DLD1 (cell line): ENCODE measurements around the gene CAVIN2.

Experiments used
- in situ Hi-C: cut with HindIII; loops from 2 replicates; pipeline ENCODE4 v1.10.0; 2017; ENCODE audit warnings: low sequenced_read_pairs

CAVIN2 gene

DNA sequence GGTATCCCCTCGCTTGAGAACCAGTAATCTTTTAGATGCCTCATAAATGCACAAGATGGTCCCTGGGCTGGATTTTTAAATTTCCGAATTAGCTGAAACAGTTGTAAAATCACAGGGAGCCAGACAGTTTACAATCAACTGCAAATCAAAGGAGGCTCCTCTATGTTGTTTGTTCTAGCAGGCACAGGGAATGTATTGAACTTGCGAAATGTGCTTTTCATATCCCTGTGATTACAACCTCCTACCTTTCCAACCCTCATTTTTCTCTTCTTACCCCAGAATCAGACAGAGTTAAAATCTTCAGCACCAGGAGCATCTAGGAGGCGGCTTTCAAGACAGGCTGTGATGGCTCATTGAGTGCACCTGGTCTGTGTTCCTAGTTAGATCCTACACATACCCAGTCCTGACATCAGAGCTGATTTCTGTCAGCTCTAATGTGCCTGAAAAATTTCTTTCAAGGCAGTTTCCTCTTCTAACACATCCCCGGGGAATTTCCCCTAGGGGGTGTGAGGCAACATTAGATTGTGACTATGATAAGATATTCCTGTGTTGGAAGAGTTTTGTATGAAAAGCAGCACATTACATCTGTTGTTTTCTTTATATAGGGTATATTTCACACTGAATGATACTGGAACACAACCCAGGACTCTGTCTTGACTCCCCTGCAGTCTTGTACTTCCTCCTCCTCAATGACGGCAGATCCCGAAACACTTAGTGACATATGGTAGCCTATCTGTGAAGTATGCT, 17.9 kb upstream of the CAVIN2 start:
- in situ Hi-C loops = no loop called here

DNA sequence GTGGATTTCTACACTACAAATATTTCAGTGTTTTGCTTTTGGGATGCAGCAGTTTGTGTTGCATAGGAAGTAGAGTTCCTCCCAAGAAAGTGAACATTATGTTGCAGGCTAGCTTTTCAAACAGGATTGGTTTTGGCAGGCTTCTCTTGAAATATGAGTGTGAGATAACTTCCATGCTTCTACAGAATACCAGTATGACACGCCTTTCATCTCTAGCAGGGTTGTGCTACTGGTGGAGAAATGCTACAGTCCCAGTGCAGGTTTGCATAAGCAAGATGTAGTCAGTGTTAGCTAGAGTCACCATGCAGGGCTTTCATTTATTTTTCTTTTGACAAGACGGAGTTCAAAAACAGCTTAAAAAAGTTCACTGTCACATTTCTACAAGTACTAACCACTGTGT, 17.1 kb upstream of the CAVIN2 start:
- in situ Hi-C loops = no loop called here

DNA sequence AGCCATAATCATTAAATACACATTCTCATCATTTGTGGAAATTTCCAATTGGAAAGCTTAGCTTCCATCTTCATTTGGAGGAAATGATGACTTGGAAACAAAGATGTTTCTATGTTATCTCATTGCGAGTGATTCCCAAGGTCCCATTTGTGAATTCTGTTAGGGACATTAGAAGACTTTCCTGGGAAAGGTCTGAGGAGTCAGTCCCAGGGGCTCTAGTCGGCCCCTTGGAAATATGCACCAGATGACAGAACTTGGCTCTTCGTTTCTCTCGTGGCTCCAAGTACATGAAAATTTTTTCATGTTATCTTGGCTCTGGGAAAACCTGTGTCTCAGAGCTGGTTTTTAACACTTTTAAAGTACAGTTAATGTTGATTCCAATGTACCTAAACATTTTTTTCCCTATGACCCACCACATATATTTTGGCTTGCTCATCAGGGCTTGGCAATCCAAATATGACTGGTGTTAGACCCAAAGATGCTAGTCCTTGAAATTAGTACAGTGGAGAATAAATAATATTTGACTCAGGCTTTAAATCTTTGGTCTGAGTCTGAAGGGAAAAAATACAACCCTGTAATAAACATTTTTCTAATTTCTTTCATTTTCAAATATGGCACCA, 15.4 kb upstream of the CAVIN2 start:
- in situ Hi-C loops = no loop called here

DNA sequence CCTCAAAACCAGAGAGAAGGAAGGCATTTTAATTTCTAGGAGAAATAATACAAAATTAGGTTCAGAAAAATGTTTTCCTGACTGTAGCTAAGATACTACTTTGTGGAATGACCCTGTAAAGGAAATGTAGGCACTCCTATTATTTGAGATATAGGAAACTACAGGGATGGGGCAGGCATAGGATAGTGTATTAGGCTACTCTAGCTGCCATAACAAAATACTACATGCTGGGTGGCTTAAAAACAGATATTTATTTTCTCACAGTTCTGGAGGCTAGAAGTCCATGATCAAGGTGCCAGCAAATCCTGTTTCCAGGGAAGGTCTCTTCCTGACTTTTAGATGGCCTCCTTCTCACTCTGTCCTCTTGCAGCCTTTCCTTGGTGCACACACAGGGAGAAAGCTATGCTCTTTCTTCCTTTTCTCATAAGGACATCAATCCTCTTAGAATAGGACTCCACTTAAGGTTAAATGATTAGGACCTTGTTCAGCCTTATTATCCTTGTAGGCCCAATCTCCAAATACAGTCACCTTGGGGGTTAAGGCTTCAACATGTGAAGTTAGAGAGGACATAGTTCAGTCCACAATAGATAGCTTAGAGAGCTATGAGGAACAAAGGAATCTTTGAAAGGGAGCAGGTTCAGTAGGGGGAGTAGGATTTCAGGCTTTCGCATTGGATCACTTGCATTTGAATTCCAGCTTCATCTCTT, 14.0 kb upstream of the CAVIN2 start:
- in situ Hi-C loops = no loop called here

DNA sequence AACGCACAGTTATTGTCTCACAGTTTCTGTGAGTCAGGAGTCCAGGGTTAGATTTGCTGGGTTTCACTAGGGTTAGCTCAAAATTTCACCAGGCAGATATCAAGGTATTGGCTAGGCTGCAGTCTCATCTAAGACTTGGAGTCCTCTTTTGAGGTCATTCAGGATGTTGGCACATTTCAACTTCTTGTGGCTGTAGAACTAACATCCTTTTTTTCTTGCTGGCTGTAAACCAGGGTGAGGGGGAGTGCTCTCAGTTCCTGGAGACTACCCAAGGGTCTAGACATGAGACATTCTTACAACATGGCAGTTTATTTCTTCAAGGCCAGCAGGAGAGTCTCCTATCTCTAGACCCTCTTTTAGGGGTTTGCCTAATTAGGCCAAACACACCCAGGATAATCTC, 12.8 kb upstream of the CAVIN2 start:
- in situ Hi-C loops = no loop called here

DNA sequence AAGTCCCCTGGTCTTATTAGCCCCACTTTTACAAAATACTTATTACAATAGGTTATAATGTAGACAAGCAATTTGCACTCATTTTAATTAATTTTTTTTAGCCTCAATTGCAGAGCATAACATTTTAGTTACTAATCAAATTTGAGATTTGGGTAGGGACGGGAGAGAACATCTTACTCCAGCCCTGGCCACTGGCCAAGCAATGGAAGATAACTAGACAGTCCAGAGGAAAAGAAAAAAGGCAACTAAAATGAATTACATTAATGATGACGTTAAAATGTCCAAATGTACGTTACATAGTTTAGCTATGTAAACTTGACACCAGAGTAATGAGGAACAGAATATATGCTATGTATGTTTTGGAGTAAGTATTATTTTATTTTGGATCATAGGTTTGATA, 11.0 kb upstream of the CAVIN2 start:
- in situ Hi-C loops = no loop called here

DNA sequence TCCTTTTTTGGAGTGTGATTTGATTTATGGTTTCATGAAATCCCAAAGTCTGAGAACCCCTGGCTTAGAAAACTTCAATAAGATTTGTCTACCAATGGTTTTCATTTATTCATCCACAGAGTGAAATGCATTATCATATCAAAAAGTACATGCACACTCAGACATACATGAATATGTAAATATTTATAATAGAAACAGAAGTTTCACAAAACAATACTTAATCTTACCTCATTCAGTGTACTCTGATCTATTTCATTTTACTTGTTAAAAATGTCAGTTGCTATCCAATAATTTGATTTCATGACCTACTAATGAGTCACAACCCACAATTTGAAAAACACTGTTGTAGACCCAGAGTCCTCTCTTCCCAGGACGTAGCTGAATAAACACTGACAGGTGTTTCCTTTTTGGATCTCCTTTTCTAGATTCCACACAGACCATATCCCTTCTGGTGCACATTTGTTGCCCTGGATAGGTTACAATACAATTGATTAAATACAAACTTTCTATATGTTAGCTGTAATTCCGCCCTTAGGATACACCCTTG, 10.4 kb upstream of the CAVIN2 start:
- in situ Hi-C loops = no loop called here

DNA sequence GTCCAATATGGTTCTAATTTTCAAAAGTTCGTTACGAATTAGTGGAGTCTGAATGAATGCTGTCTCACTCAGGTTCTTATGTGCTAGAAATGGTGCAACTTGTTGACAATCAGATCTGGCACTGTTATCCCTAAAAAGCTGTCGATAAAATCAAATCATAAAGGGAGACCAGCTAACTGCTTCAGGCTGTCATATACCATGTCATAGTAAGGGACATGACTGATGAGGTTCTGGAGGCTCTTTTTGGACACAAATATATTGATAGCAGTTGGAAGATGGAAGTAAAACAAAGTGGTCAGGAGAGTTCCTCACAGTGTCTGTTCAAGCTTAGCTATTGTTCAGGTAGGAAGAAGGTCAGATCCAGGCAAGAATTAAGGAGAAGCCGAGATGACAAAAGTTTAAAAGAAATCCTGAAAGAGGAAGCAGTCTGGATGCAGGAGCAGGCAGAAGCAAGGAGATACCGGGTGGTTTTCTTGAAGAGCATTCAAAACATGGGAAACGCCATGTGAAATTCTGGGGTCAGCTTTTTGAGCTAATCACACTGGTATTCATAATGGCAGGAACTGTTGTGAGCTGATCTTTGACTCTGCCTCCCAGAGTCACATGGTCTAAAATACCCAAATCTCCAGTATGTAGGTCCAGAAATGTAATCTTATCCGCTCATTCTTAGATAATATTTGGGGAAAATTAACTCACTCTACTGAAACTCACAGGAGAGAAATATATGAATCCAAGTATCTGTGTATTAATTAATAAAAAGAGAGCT, 9.4 kb upstream of the CAVIN2 start:
- in situ Hi-C loops = no loop called here

DNA sequence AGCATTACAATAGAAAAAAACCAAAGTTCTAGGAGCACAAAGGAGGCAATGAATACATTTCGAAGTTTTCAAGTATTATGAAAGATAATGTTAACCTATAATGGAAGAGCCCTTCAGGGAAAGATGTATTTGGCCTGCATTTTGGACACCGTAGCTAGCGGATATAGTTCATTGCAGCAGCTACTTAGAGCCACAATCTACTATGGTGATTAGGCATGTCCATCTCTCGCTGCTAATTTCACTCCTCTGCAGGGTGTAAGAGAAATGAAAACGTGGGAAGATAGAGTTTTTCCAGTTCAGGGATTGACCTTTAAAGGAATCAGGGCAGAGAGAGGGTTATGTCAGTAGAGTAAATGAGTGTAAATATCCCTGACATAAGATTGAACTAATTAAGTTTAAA, 8.5 kb upstream of the CAVIN2 start:
- in situ Hi-C loops = no loop called here

DNA sequence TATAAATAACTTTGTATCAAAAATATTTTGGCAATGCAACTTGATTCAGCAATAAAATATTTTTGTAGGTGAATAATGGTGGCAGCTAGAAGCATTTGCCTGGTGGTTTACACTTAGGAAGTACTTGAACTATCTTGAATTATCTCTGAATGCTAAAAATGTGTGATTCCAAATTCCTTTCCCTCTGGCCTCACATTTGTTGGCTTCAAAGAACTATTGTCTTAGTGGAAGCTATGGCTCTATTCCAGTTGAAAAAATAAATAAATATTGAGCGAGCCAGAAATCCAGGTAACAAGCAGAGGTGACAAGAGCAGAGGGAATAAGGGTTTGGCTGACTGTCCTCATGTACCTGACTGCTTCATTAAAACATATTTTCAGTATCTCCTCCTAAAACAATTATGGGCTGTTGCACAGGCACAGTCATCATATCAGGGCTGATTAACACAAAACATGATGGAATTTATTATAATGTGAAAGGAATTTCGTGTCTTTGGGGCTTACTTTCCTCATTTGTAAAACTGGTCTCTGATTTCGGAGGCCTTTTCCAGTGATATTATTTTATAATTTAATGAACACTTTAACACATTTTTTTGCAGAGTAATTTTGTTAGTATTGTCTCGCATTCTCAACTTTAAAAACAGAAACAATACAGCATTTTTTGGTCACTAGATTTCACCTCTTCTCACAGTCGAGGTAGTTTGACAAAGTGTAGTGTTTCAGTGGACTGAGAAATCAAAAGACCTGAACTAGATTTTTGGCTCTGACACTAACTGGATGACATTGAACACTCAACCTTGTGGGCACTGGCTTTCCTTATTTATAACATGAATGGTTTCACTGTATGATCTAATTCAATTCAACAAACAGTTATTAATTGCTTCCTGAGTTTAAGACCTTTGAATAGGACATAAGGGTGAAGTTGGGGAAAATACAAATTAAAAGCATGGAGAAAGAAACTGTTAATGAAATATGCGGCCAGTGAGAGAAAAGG, 7.8 kb upstream of the CAVIN2 start:
- in situ Hi-C loops = no loop called here

DNA sequence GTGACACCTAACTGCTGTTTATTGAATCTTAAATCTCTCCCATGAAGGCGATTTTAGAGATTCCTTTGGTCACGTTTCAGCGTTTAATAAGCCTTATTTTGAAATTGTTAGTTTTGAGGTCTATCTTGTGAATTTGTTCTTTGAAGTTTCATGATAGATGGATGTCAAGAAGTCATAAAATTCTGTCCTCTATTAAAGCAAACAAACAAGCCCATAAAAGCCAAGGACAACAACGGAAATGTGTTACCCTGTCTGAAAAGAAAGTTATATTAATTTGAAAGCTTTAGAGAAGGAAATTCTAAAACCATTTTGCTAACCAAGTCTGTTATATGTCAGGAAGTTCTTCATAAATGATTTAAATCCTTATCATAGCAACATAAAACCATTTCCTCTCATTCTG, 7.0 kb upstream of the CAVIN2 start:
- in situ Hi-C loops = no loop called here

DNA sequence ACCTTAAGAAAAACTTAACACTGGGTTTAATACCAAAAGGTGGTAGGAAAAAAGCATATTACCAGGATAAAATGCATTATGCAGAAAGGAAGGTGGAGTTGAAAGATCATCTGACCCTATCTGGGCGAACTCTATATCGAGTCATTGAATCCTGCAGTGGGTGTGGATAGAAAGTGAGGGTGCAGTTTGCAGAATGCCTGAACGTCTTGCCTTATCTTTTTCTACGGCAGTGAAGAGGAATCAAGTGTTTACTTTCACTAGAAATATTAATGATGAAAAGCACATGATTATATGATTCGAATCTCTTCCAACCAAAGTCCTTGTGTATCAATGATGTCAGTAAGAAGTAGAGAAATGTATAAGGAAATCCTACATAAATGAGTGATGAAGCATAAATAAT, 4.3 kb upstream of the CAVIN2 start:
- in situ Hi-C loops = no loop called here

DNA sequence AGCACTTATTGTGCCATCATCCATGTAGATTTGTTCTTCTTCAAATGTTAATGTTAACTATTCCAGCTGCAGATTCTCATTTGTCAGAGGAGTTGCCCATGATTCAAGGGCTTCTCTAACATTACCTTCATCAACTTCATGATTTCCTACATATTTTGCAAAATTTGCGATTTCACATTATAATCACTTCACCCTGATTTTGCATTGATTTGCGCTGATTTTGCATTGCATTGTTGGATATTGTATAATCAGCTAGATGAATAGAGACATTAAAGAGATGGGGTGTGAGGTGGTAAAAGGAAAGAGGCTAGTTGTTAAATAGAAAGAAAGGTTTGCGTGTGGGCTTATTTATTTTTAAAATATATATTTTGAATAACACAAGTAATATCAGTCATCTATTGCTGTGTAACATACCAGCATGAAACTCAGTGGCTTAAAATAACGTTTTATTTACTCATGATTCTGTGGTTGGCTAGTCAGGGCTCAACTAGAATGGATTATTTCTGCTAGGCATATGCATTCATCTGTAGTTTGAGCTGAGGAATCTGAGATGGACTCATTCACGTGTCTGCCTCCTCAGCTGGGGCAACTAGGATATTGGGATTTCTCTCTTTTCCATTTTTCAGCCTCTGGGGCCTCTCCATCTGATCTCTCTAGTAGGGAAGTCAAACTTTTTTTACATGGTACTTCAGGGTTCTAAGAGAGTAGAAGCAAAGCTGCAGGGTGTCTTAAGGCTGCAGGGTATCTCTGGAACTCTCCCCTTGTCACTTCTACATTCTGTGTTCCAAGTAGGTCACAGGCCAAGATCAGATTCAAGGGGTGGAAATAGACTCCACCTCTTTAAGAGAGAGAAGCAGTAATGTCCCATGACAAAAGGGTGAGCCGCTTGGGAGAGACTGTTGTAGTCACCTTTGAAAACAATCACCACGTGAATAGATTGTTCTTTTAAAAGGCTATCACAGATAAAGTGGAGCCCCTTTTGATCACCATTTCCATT, 2.2 kb upstream of the CAVIN2 start:
- in situ Hi-C loops = no loop called here

DNA sequence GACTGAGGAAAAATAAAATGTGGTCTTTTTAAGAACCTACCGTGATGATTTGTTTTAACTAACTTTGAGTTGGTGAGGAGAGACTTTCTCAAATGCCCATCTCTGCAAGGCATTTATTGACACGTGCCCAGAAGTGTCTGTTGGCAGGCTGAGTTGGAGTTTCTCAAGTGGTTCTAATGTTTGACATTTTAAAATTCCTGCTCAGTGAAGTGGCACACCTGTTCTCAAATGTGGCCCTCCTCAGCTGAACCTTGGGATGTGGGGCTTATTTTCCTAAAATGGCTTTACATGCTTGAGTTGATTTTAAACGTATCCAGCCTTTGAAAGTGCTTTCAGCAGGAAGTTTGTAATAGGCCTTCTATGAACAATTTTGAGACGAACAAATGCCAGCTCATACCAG, 876 bp upstream of the CAVIN2 start:
- in situ Hi-C loops = no loop called here

DNA sequence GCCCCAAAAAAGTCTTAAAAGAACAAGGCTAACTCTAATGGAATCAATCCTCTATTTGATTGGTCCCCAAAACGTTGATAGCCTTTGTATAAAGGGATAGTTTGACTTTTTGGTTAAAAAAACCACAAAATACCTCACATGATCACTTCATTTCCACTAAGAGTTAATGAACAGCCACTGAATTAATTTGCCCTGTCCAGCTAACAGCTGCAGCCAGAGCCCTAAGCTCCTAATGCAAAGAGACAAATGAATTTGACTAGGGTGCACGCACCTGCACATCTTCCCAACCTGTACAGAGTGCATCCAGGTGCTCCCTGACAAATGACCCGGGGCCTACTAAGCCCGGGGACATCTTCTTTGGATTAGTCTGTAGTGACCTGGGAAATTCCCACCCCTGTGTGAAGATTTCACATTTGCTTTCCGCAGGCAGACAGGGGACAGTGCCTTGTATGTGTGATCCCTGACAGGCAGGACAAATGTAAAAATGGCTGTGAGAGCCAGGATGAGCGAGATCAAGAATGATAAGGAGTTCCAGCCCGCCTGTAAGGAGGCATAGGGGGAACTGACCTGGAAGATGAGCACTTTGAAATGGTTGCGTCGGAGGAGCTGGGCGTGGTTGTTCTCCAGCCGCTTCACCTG, 893 bp downstream of the CAVIN2 start:
- in situ Hi-C loops = no loop called here

DNA sequence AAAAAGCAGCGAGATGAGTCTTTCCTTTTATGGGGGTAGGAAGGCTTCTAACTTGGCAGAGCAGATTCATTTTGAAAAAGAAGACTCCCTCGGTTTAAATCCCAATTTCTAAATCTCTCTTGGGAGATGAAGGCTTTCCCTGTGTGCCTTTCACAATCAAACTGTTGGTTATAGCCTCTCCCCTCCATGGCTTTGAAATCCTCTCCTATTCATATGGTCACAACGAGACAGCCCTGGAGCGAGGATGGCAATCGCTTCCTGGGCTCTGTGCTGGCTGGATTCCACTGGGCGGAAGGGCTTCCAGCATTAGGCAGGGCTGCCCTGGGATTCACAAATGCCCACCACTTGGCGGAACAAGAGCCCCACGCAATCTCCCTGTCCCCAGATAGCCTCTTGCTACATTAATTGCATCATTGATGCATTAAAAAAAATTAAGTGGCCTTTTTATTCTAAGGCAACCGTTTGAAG, 1.6 kb downstream of the CAVIN2 start:
- in situ Hi-C loops = no loop called here

DNA sequence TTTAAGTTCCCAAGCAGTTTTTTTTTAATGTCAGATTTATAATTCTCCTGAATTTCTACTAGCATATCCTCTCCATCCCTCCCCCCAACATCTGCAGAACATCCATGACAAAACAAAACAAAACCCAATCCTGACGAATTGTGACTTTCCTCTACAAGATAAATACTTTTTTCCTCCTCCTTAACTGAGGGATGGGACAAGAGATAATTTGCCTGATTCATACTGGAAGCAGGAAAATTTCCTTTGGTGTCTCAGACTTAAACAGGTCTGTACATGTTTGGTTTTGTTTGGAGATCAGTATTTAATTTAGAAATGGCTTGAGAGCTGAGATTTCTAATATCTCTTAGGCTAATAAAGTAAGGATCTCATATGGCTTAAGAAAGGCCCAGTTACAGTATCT, 2.2 kb downstream of the CAVIN2 start:
- in situ Hi-C loops = no loop called here

DNA sequence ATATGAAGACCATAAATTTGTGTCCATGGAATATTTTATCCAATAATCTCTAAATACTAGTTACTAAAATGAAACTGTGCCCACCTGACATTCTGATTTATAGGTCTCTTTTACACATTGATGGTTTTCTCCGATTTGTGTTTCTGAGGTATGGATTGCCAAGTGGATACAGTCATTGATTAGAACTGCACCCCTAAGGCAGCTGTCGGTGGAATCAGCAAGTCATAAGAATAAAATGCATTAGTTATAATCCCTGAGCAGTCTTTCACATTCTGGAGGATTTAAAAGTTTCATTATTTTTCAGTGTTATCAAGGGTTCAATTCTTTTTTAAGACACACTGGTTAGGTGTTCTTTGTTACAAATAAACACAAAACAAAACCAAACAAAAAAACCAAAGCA, 6.0 kb downstream of the CAVIN2 start:
- in situ Hi-C loops = no loop called here
